Upper lobe of right lung (tissue), 1 donor: ENCODE data around the gene HLA-F. TPM values are rescaled to one million over a fixed set of nuclear protein-coding genes. Genes with fewer than 3 reads are reported as not detected.

ENCODE experiments used
- ATAC-seq: fragments of 200-7000 bp; cut with Tn5 transposase; one replicate; pipeline ENCODE4 v1.9.1; 2020; ENCODE audit warnings: mild to moderate bottlenecking, moderate library complexity
- DNase-seq: peaks from one replicate; pipeline ENCODE4 v3.0.0-alpha.2; 2020
- H3K27ac ChIP-seq: fragments of 200-600 bp; one replicate; pipeline ENCODE4 v1.8.0; 2022
- H3K27me3 ChIP-seq: fragments of 200-600 bp; one replicate; pipeline ENCODE4 v1.8.0; 2022; ENCODE audit warnings: mild to moderate bottlenecking
- H3K36me3 ChIP-seq: fragments of 200-600 bp; one replicate; pipeline ENCODE4 v1.8.0; 2022
- H3K4me1 ChIP-seq: fragments of 200-600 bp; one replicate; pipeline ENCODE4 v1.8.0; 2022
- H3K4me3 ChIP-seq: fragments of 200-600 bp; one replicate; pipeline ENCODE4 v1.8.0; 2022; ENCODE audit warnings: mild to moderate bottlenecking
- H3K9me3 ChIP-seq: fragments of 200-600 bp; one replicate; pipeline ENCODE4 v1.8.0; 2022
- CTCF ChIP-seq: fragments of 200-600 bp; IDR thresholded peaks from one replicate; pipeline ENCODE4 v1.8.0; 2022; ENCODE audit warnings: antibody characterized with exemption
- intact Hi-C: fragments of 100-400 bp; cut with DNase I; formaldehyde crosslinking; loops from one replicate; pipeline ENCODE4 v1.11.0; 2022
- total RNA-seq: library from RNA; stranded (reverse); fragmentation: NEBNext Ultra II Directional; extraction: Animal tissue kit (Norgen Biotek cat#: 25700); gene quantifications from one replicate; pipeline ENCODE4 v1.2.1, GENCODE V29; 2021
- donor health status: DM: no; HTN: yes; CAD: no; lungs with severe emphysema.

The HLA-F gene
- total RNA-seq, 1 donor from 2014 or later: 157 TPM

DNA sequence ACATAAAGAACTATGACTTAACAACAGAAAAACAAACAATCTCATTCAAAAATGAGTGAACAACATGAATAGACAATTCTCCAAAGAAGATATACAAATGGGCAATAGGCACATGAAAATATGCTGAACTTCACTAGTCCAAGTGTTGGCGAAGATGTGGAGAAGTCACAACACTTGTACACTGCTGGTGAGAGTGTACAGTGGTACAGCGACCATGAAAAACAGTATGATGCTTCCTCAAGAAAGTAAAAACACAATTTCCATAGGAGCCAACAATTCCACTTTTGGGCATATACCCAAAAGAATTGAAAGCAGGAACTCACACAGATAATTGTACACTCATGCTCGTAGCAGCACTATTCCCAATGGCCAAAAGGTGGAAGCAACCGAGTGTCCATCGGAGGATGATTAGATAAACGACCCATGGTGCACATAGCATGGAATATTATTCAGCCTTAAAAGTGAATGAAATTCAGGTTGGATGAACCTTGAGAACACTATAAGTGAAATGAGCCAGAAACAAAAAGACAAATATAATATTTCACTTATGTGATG is 6.6 kb downstream of the HLA-F start:
- no peaks in the 10 kb centered on the region for H3K27me3 ChIP-seq
- TF ChIP-seq CTCF: no peak
- ATAC-seq (no peak), DNase-seq (no peak)
- intact Hi-C loops: no loop called here
- H3K4me1 ChIP-seq: peaks cover 13% of the 10 kb centered on the region
- H3K27ac ChIP-seq: no peak overlapping the region
- no peak overlapping the region for H3K4me3 ChIP-seq
- no peaks in the 10 kb centered on the region for H3K9me3 ChIP-seq
- H3K36me3 ChIP-seq: peaks cover 29% of the 10 kb centered on the region

DNA sequence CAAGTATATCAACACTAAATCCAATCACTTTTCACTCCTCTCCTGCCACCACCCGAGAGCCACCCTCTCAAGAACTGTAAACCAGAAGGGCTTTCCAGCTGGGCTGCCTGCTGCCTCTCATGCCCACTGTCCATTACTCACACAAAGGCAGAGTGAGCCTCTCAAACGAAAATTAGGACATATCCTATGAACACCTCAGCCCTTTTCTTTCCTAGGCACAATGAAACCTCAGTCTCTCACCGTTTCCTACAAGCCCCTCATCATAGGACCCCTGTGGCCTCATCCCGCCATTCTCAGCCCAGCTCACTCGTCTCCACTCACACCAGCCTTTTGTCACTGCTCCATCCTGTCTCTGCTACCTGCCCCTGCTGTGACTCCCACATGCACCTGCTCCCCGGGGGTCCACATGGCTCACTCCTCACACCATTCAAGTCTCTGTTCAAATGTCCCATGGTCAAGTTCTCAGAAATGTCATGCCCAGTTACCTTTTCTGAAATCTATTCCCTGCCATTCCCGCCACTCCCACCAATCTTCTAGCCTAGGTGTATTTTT is 7.4 kb downstream of the HLA-F start:
- intact Hi-C loops: no loop called here
- no peak for TF ChIP-seq CTCF
- no peak for ATAC-seq

DNA sequence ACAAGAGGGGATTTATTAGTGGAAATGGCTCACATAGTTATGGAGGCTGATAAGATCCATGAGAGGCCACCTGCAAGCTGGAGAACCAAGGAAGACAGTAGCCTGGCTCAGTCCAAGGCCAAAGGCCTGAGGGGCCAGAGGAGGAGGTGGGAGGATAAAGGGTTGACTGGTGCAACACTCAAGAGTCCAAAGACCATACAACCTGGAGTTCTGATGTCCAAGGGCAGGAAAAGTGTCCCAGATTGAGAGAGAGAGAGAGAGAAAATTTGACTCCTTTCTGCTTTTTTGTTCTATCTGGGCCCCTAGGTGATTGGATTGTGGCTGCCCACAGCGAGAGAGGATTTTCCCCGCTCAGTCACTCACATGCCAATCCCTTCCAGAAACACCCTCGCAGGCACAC is 8.0 kb downstream of the HLA-F start:
- H3K4me1 ChIP-seq: no peaks in the 10 kb centered on the region
- peaks cover 19% of the 10 kb centered on the region for H3K36me3 ChIP-seq
- DNase-seq (no peak), ATAC-seq (no peak)
- H3K4me3 ChIP-seq: no peak overlapping the region
- no peak overlapping the region for H3K27ac ChIP-seq
- H3K27me3 ChIP-seq: no peaks in the 10 kb centered on the region
- TF ChIP-seq CTCF: no peak
- no peaks in the 10 kb centered on the region for H3K9me3 ChIP-seq
- intact Hi-C loops: no loop called here

More for the DNA sequence above, 7.4 kb downstream of the HLA-F start:
- H3K9me3 ChIP-seq: no peaks in the 10 kb centered on the region
- no peaks in the 10 kb centered on the region for H3K27me3 ChIP-seq
- no peak overlapping the region for H3K27ac ChIP-seq
- H3K4me3 ChIP-seq: no peak overlapping the region
- peaks cover 5% of the 10 kb centered on the region for H3K4me1 ChIP-seq
- no peak for DNase-seq
- peaks cover 25% of the 10 kb centered on the region for H3K36me3 ChIP-seq

- DNase-seq: no peak
- Histone ChIP-seq H3K4me1 (no peaks in the 10 kb centered on the region), H3K27me3 (no peaks in the 10 kb centered on the region), H3K4me3 (no peak overlapping the region), H3K36me3 (peaks cover 3% of the 10 kb centered on the region), H3K9me3 (no peaks in the 10 kb centered on the region), H3K27ac (no peak overlapping the region)
- ATAC-seq: no peak
- intact Hi-C loops: no loop called here
- TF ChIP-seq CTCF: no peak
These were observed 9.8 kb downstream of the HLA-F start for GRCh38 chr6:29733057-29733456.

GRCh38 chr6:29734046-29735018 is 11.1 kb downstream of the HLA-F start:
- Histone ChIP-seq H3K36me3 (no peaks in the 10 kb centered on the region), H3K27ac (no peak overlapping the region), H3K9me3 (no peaks in the 10 kb centered on the region), H3K4me3 (no peak overlapping the region), H3K4me1 (no peaks in the 10 kb centered on the region), H3K27me3 (no peaks in the 10 kb centered on the region)
- ATAC-seq (no peak), DNase-seq (no peak)
- intact Hi-C loops: no loop called here
- no peak for TF ChIP-seq CTCF
